ENCODE data around the gene RMND5A. TPM values are rescaled to one million over a fixed set of nuclear protein-coding genes. Genes with fewer than 3 reads are reported as not detected.
"Not testable (repeated sequence)": the region's sequence is repeated elsewhere in the genome, so short reads cannot be mapped to it uniquely, and the experiment has no call there.

The RMND5A gene, protein sequence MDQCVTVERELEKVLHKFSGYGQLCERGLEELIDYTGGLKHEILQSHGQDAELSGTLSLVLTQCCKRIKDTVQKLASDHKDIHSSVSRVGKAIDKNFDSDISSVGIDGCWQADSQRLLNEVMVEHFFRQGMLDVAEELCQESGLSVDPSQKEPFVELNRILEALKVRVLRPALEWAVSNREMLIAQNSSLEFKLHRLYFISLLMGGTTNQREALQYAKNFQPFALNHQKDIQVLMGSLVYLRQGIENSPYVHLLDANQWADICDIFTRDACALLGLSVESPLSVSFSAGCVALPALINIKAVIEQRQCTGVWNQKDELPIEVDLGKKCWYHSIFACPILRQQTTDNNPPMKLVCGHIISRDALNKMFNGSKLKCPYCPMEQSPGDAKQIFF
- total RNA-seq (33.6 TPM), polyA plus RNA-seq (ENCODE audit: insufficient read depth, low read depth, low replicate concordance) (13.9 TPM)
- long read RNA-seq, donor 1, full-length matches to known transcripts, result 6 of 12 reads
- long read RNA-seq, donor 1, partial matches to known transcripts, result 6 of 12 reads
- long read RNA-seq, donor 1, other reads (novel, unspliced or antisense), result 0 of 12 reads
- long read RNA-seq, donor 2, full-length matches to known transcripts, result 7 of 7 reads
- long read RNA-seq, donor 2, partial matches to known transcripts, result 0 of 7 reads
- long read RNA-seq, donor 2, other reads (novel, unspliced or antisense), result 0 of 7 reads
- long read RNA-seq, donor 3, full-length matches to known transcripts, result 9 of 14 reads
- long read RNA-seq, donor 3, partial matches to known transcripts, result 5 of 14 reads
- long read RNA-seq, donor 3, other reads (novel, unspliced or antisense), result 0 of 14 reads
- long read RNA-seq, donor 4, full-length matches to known transcripts, result 4 of 4 reads
- long read RNA-seq, donor 4, partial matches to known transcripts, result 0 of 4 reads
- long read RNA-seq, donor 4, other reads (novel, unspliced or antisense), result 0 of 4 reads
- long read RNA-seq, donor 5, result 0 reads
- long read RNA-seq, donor 6, full-length matches to known transcripts, result 5 of 5 reads
- long read RNA-seq, donor 6, partial matches to known transcripts, result 0 of 5 reads
- long read RNA-seq, donor 6, other reads (novel, unspliced or antisense), result 0 of 5 reads
- long read RNA-seq, donor 7, full-length matches to known transcripts, result 9 of 15 reads
- long read RNA-seq, donor 7, partial matches to known transcripts, result 3 of 15 reads
- long read RNA-seq, donor 7, other reads (novel, unspliced or antisense), result 3 of 15 reads
- long read RNA-seq, donor 8, full-length matches to known transcripts, result 3 of 3 reads
- long read RNA-seq, donor 8, partial matches to known transcripts, result 0 of 3 reads
- long read RNA-seq, donor 8, other reads (novel, unspliced or antisense), result 0 of 3 reads
- long read RNA-seq, donor 9, full-length matches to known transcripts, result 2 of 2 reads
- long read RNA-seq, donor 9, partial matches to known transcripts, result 0 of 2 reads
- long read RNA-seq, donor 9, other reads (novel, unspliced or antisense), result 0 of 2 reads
- long read RNA-seq, donor 10, full-length matches to known transcripts, result 2 of 2 reads
- long read RNA-seq, donor 10, partial matches to known transcripts, result 0 of 2 reads
- long read RNA-seq, donor 10, other reads (novel, unspliced or antisense), result 0 of 2 reads

- H3K36me3 ChIP-seq (ENCODE audit: control insufficient read depth in 2 of 3, insufficient read depth in 3 of 3, low read length in 3 of 3); H3K4me1 ChIP-seq (ENCODE audit: control insufficient read depth in 2 of 3, insufficient read depth in 2 of 3, low read depth in 1 of 3, low read length in 3 of 3); intact Hi-C loops (cut with DNase I); H3K9me3 ChIP-seq (ENCODE audit: control insufficient read depth in 2 of 3, insufficient read depth in 1 of 3, low read length in 3 of 3); H3K27me3 ChIP-seq (ENCODE audit: control insufficient read depth, insufficient read depth, low read length): not testable (repeated sequence)
- peak within 1 kb of the TSS in 2 of 3 donors; percentile 26 to 55 for H3K9ac ChIP-seq (ENCODE audit: low read length in 3 of 3)
- peak; percentile 85 for FAIRE-seq
- H3K27ac ChIP-seq (ENCODE audit: low read depth in 2 of 2, low read length in 2 of 2), result peak within 1 kb of the TSS; percentile 57 to 80
- peak within 1 kb of the TSS; percentile 52 to 64 (median 63) for H3K4me3 ChIP-seq (ENCODE audit: low read length in 3 of 3)
- peak; percentile 90 to 97 (median 94) for DNase-seq
These were observed at the start of gene RMND5A for GRCh38 chr2:86719637-86720539. TSS of gene RMND5A (plus strand) at chr2:86720291. CDS start at chr2:86720668, 377 bp downstream.

GRCh38 chr2:86671337-86671981 lies 48.6 kb upstream of the RMND5A start:
- no peak for DNase-seq
- no peak for TF ChIP-seq CTCF (IDR thresholded peaks at IDR 0.05; ENCODE audit: borderline replicate concordance, extremely low read depth, insufficient read depth)
- no peak overlapping the region for H3K9ac ChIP-seq (ENCODE audit: low read length in 3 of 3)
- peaks cover 0 to 4% (median 2%) of the 10 kb centered on the region in 3 donors for H3K4me1 ChIP-seq (ENCODE audit: control insufficient read depth in 2 of 3, insufficient read depth in 2 of 3, low read depth in 1 of 3, low read length in 3 of 3)
- no peaks in the 10 kb centered on the region for H3K36me3 ChIP-seq (ENCODE audit: control insufficient read depth in 2 of 3, insufficient read depth in 3 of 3, low read length in 3 of 3)
- intact Hi-C loops (cut with DNase I), result no loop called here
- H3K9me3 ChIP-seq (ENCODE audit: control insufficient read depth in 2 of 3, insufficient read depth in 1 of 3, low read length in 3 of 3), result no peaks in the 10 kb centered on the region
- no peak for FAIRE-seq
- no peak overlapping the region for H3K4me3 ChIP-seq (ENCODE audit: low read length in 3 of 3)
- H3K27me3 ChIP-seq (ENCODE audit: control insufficient read depth, insufficient read depth, low read length), result no peaks in the 10 kb centered on the region
- H3K27ac ChIP-seq (ENCODE audit: low read depth in 2 of 2, low read length in 2 of 2), result no peak overlapping the region

DNA sequence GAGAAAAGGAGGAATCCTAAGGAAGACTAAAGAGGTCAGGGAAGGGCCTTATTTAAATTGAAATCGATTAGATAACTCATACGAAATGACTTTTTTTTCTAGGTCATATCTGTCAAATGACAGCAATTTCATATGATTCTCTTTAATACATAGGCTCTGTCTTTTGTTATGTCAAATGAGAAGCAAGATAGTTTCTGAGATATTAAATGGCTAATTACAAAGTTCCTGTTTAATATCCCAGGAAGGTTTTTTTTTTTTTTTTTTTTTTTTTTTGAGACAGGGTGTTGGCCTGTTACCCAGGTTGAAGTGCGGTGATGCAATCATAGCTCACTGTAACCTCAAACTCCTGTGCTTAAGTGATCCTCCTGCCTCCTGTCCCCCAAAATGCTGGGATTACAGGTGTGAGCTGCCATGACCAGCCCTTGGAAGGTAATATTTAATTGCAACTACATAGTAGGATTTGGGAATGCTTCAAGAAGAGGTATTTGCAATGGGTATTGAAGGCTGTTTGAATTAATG lies 48.0 kb upstream of the RMND5A start:
- no peak overlapping the region for H3K4me3 ChIP-seq (ENCODE audit: low read length in 3 of 3)

More for the DNA sequence above, 48.0 kb upstream of the RMND5A start:
- intact Hi-C loops (cut with DNase I), result no loop called here
- no peak overlapping the region for H3K27ac ChIP-seq (ENCODE audit: low read depth in 2 of 2, low read length in 2 of 2)
- DNase-seq (no peak), FAIRE-seq (no peak)
- H3K36me3 ChIP-seq (ENCODE audit: control insufficient read depth in 2 of 3, insufficient read depth in 3 of 3, low read length in 3 of 3), result no peaks in the 10 kb centered on the region
- no peak overlapping the region for H3K9ac ChIP-seq (ENCODE audit: low read length in 3 of 3)
- no peaks in the 10 kb centered on the region for H3K27me3 ChIP-seq (ENCODE audit: control insufficient read depth, insufficient read depth, low read length)
- H3K4me1 ChIP-seq (ENCODE audit: control insufficient read depth in 2 of 3, insufficient read depth in 2 of 3, low read depth in 1 of 3, low read length in 3 of 3), result peaks cover 0 to 4% (median 2%) of the 10 kb centered on the region in 3 donors
- H3K9me3 ChIP-seq (ENCODE audit: control insufficient read depth in 2 of 3, insufficient read depth in 1 of 3, low read length in 3 of 3), result no peaks in the 10 kb centered on the region
- no peak for TF ChIP-seq CTCF (IDR thresholded peaks at IDR 0.05; ENCODE audit: borderline replicate concordance, extremely low read depth, insufficient read depth)
